Smooth muscle cell (in vitro differentiated cells): Measurements from ENCODE around the gene TPM2. TPM values are rescaled to one million over a fixed set of nuclear protein-coding genes. Genes with fewer than 3 reads are reported as not detected.

Experiments used
- DNase-seq: peaks from one replicate; lab custom pipeline; 2025; ENCODE audit not compliant: unreplicated experiment; lab: John Stamatoyannopoulos, UW
- H2AFZ ChIP-seq: fragments of 200-600 bp; sonication (generic); 2 replicates; pipeline ENCODE4 v1.6.0; 2016; ENCODE audit warnings: antibody characterized with exemption, low read depth, mild to moderate bottlenecking
- H3F3A ChIP-seq: fragments of 200-600 bp; sonication (generic); 2 replicates; pipeline ENCODE4 v1.6.0; 2017; ENCODE audit warnings: antibody characterized with exemption, low read depth
- H3K27ac ChIP-seq: fragments of 200-600 bp; sonication (generic); 2 replicates; pipeline ENCODE4 v1.5.1; 2016; ENCODE audit warnings: low read depth, mild to moderate bottlenecking
- H3K27me3 ChIP-seq: fragments of 200-600 bp; sonication (generic); 2 replicates; pipeline ENCODE4 v1.6.1; 2016; ENCODE audit warnings: low read depth, mild to moderate bottlenecking
- H3K36me3 ChIP-seq: fragments of 200-600 bp; sonication (generic); 2 replicates; pipeline ENCODE4 v1.5.1; 2016; ENCODE audit warnings: low read depth
- H3K4me1 ChIP-seq: fragments of 200-600 bp; sonication (generic); 2 replicates; pipeline ENCODE4 v1.5.1; 2016; ENCODE audit warnings: low read depth
- H3K4me2 ChIP-seq: fragments of 200-600 bp; sonication (generic); 2 replicates; pipeline ENCODE4 v1.6.0; 2016; ENCODE audit warnings: mild to moderate bottlenecking
- H3K4me3 ChIP-seq: fragments of 200-600 bp; sonication (generic); 2 replicates; pipeline ENCODE4 v1.5.1; 2016; ENCODE audit warnings: mild to moderate bottlenecking
- H3K79me2 ChIP-seq: fragments of 200-600 bp; sonication (generic); 2 replicates; pipeline ENCODE4 v1.6.0; 2016; ENCODE audit warnings: low read depth, mild to moderate bottlenecking
- H3K9ac ChIP-seq: fragments of 200-600 bp; sonication (generic); 2 replicates; pipeline ENCODE4 v1.6.0; 2016; ENCODE audit warnings: low read depth
- H3K9me3 ChIP-seq: fragments of 200-600 bp; sonication (generic); replicated peaks from 2 replicates; pipeline ENCODE4 v1.5.1; 2016; ENCODE audit warnings: low read depth
- H4K20me1 ChIP-seq: fragments of 200-600 bp; sonication (generic); 2 replicates; pipeline ENCODE4 v1.6.0; 2016; ENCODE audit warnings: low read depth
- WGBS: methylation state at CpG from one replicate; pipeline ENCODE4 v1.1.7; 2016; ENCODE audit warnings: low lambda C conversion rate; 5-methylcytosine and 5-hydroxymethylcytosine counted together
- polyA plus RNA-seq: library from polyadenylated mRNA; unstranded; fragments of >200 nt; fragmentation: Nextera tagmentation; extraction: Ambion mirVana; gene quantifications from 2 replicates; pipeline ENCODE4 v1.2.1, GENCODE V29; 2016
- total RNA-seq: library from RNA; depleted of rRNA; stranded (reverse); fragments of >200 nt; gene quantifications from 2 replicates; pipeline ENCODE4 v1.2.3, GENCODE V29; 2014
- TF ChIP-seq, protein P1 (sequence below): fragments of 200-600 bp; sonication (generic); IDR thresholded peaks from 2 replicates; pipeline ENCODE4 v1.5.1; 2017; ENCODE audit warnings: borderline replicate concordance, mild to moderate bottlenecking, antibody characterized with exemption; ENCODE audit not compliant: insufficient read depth, poor library complexity, severe bottlenecking

TPM2 gene
- total and polyA plus RNA-seq, 2 experiments from 2014 or later, result 925 to 2,131 TPM

DNA sequence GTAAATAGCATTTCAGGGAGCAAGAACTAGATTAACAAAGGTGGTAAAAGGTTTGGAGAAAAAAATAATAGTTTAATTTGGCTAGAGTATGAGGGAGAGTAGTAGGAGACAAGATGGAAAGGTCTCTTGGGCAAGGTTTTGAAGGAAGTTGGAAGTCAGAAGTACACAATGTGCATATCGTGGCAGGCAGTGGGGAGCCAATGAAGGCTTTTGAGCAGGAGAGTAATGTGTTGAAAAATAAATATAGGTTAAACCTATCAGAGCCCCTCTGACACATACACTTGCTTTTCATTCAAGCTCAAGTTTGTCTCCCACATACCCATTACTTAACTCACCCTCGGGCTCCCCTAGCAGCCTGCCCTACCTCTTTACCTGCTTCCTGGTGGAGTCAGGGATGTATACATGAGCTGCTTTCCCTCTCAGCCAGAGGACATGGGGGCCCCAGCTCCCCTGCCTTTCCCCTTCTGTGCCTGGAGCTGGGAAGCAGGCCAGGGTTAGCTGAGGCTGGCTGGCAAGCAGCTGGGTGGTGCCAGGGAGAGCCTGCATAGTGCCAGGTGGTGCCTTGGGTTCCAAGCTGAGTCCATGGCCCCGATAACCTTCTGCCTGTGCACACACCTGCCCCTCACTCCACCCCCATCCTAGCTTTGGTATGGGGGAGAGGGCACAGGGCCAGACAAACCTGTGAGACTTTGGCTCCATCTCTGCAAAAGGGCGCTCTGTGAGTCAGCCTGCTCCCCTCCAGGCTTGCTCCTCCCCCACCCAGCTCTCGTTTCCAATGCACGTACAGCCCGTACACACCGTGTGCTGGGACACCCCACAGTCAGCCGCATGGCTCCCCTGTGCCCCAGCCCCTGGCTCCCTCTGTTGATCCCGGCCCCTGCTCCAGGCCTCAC, 16.3 kb downstream of the TPM2 start, which contains the start of gene CA9:
TSS of gene CA9 (plus strand) at position 797 of the 893 bp plus-strand sequence. CDS start at position 829, 32 bp downstream.
- Histone ChIP-seq H3F3A (no peaks in the 10 kb centered on the region), H3K27me3 (no peaks in the 10 kb centered on the region), H3K4me1 (peaks cover 5% of the 10 kb centered on the region), H3K9me3 (no peaks in the 10 kb centered on the region), H3K79me2 (no peaks in the 10 kb centered on the region), H2AFZ (no peak within 1 kb of the TSS), H3K4me2 (no peak within 1 kb of the TSS), H3K9ac (no peak within 1 kb of the TSS), H4K20me1 (no peaks in the 10 kb centered on the region), H3K4me3 (no peak within 1 kb of the TSS), H3K27ac (no peak within 1 kb of the TSS), H3K36me3 (no peaks in the 10 kb centered on the region)
- DNase-seq, result no peak
- TF ChIP-seq, protein P1, sequence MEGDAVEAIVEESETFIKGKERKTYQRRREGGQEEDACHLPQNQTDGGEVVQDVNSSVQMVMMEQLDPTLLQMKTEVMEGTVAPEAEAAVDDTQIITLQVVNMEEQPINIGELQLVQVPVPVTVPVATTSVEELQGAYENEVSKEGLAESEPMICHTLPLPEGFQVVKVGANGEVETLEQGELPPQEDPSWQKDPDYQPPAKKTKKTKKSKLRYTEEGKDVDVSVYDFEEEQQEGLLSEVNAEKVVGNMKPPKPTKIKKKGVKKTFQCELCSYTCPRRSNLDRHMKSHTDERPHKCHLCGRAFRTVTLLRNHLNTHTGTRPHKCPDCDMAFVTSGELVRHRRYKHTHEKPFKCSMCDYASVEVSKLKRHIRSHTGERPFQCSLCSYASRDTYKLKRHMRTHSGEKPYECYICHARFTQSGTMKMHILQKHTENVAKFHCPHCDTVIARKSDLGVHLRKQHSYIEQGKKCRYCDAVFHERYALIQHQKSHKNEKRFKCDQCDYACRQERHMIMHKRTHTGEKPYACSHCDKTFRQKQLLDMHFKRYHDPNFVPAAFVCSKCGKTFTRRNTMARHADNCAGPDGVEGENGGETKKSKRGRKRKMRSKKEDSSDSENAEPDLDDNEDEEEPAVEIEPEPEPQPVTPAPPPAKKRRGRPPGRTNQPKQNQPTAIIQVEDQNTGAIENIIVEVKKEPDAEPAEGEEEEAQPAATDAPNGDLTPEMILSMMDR, result no peak
- 80% methylated on average over 10 of the region's 10 CpGs for WGBS

DNA sequence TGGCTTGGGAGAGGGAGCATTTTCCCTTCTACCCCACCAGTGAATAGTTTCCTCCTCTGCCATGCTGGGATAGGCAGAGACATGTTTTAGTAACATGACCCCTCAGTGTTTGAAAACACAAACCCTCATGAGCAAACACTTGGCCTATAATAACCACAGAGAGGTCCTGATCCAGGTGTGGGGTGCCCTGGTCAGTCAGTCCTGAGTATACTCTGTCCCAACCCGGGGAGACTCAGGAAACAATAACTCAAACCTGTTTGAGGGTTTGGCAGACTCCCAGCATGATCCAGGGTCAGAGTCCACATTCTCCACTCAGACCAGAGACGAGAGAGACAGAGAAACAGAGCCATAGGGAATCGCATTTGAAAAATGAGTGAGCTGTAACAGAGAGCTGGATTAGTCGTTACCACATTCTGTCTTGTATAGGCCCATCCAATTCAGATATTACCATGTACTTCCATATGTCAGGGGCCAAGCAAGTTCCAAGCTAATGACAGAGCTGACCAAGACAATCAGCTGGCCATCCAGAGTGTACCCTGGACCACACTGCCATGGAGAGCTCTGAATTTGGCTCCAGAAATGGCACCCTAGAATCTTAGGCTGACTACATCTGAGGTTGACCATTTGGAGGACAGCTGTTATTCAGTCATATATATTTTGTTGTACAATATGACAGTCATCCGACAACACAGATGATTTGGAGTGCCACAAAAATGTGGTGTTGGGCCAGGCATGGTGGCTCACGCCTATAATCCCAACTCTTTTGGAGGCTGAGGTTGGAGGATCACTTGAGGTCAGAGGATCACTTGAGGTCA, 20.2 kb downstream of the TPM2 start:
- Histone ChIP-seq H3K9ac (no peak overlapping the region), H3K27ac (no peak overlapping the region), H3K4me3 (no peak overlapping the region), H4K20me1 (no peaks in the 10 kb centered on the region), H3K4me1 (peaks cover 1% of the 10 kb centered on the region), H2AFZ (no peak overlapping the region), H3K4me2 (no peak overlapping the region), H3F3A (no peaks in the 10 kb centered on the region), H3K36me3 (no peaks in the 10 kb centered on the region), H3K79me2 (no peaks in the 10 kb centered on the region), H3K27me3 (no peaks in the 10 kb centered on the region), H3K9me3 (no peaks in the 10 kb centered on the region)
- TF ChIP-seq, protein P1, result no peak
- DNase-seq, result no peak
- WGBS, result 79% methylated on average over 6 of the region's 6 CpGs

DNA sequence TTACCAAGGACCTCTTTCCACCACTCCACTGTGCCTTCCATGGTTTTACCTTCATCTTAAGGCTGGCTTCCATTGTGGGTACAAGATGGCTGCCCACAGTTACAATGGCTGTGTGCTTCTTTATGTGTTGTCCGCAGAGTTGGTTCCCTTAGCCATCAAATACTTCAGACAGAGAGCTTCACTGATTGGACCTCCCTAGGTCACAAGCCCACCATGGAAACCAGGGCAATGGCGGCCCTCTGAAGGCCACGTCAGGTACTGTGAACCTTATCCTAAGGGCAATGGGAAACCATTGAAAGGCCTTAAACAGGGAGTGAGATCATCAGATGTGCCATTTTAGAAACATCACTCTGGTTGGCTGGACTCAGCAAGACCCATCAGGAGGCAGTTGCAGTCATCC, 21.8 kb downstream of the TPM2 start:
- no peaks in the 10 kb centered on the region for H3K9me3 ChIP-seq
- no peaks in the 10 kb centered on the region for H3K36me3 ChIP-seq
- no peak overlapping the region for H2AFZ ChIP-seq
- WGBS, result 91% methylated on average over 3 of the region's 3 CpGs
- no peak for DNase-seq
- H3K4me2 ChIP-seq, result no peak overlapping the region
- no peaks in the 10 kb centered on the region for H3K27me3 ChIP-seq
- H4K20me1 ChIP-seq, result no peaks in the 10 kb centered on the region
- no peaks in the 10 kb centered on the region for H3K79me2 ChIP-seq
- H3K27ac ChIP-seq, result no peak overlapping the region
- H3K4me1 ChIP-seq, result peaks cover 8% of the 10 kb centered on the region
- no peaks in the 10 kb centered on the region for H3F3A ChIP-seq
- H3K9ac ChIP-seq, result no peak overlapping the region
- H3K4me3 ChIP-seq, result no peak overlapping the region
- TF ChIP-seq, protein P1, result no peak
